Naive thymus-derived CD4-positive, alpha-beta T cell (primary cell): ENCODE results near the gene ATP1A2. TPM values are rescaled to one million over a fixed set of nuclear protein-coding genes. Genes with fewer than 3 reads are reported as not detected.

Source experiments
- ATAC-seq: fragments of 150-1000 bp; cut with Tn5 transposase; 2 replicates; pipeline ENCODE4 v1.10.0; 2021; ENCODE audit warnings: mild to moderate bottlenecking, moderate library complexity
- CTCF ChIA-PET: fragments of 350-600 bp; sonication (Branson Sonifier 250); formaldehyde crosslinking; loops from one replicate; lab custom pipeline; 2021; ENCODE audit warnings: antibody characterized with exemption; lab: Charles Lee
- POLR2A ChIA-PET: fragments of 350-600 bp; sonication (Branson Sonifier 250); formaldehyde crosslinking; loops from one replicate; lab custom pipeline; 2021; ENCODE audit warnings: antibody characterized with exemption, inconsistent platforms; lab: Charles Lee
- DNase-seq, 9 donors: peaks; one replicate each; pipeline versions ENCODE4 v3.0.0 to v3.0.0-alpha.2; 2020 to 2022; ENCODE audit warnings: mixed read lengths in 1 of 9
- H3K27ac ChIP-seq: one replicate; pipeline ENCODE4 v1.7.0; 2013; ENCODE audit warnings: mild to moderate bottlenecking, low read depth, low read length, moderate library complexity
- H3K27me3 ChIP-seq, 2 donors: one replicate each; pipeline ENCODE4 v1.7.0; 2013; ENCODE audit warnings: low read length in 2 of 2, mild to moderate bottlenecking in 2 of 2, moderate library complexity in 2 of 2; ENCODE audit not compliant: control insufficient read depth in 2 of 2, insufficient read depth in 2 of 2
- H3K36me3 ChIP-seq, 3 experiments: 1 replicate in 2 of 3; 2 replicates in 1 of 3; pipeline ENCODE4 v1.7.0; 2013; ENCODE audit warnings: low read length in 3 of 3, mild to moderate bottlenecking in 3 of 3, moderate library complexity in 1 of 3; ENCODE audit not compliant: insufficient read depth in 3 of 3, control insufficient read depth in 2 of 3
- H3K4me1 ChIP-seq, 2 donors: one replicate each; pipeline ENCODE4 v1.7.0; 2013; ENCODE audit warnings: low read length in 2 of 2, mild to moderate bottlenecking in 2 of 2, moderate library complexity in 1 of 2; ENCODE audit not compliant: control insufficient read depth in 2 of 2, insufficient read depth in 2 of 2
- H3K4me3 ChIP-seq: 2 replicates; pipeline ENCODE4 v1.7.0; 2013; ENCODE audit warnings: mild to moderate bottlenecking, low read length
- H3K9me3 ChIP-seq, 3 experiments: 1 replicate in 2 of 3; 2 replicates in 1 of 3; pipeline ENCODE4 v1.7.0; 2013; ENCODE audit warnings: low read length in 3 of 3; ENCODE audit not compliant: control insufficient read depth in 2 of 3
- H3K27ac Mint-ChIP-seq, 9 donors: one replicate each; pipeline ENCODE4 v1.8.0; 2020 to 2022; ENCODE audit warnings: mixed read lengths in 9 of 9, mild to moderate bottlenecking in 8 of 9, moderate library complexity in 5 of 9, inconsistent platforms in 2 of 9
- H3K27me3 Mint-ChIP-seq, 5 donors: one replicate each; pipeline ENCODE4 v1.8.0; 2021 to 2022; ENCODE audit warnings: mixed read lengths in 5 of 5, mild to moderate bottlenecking in 1 of 5
- H3K36me3 Mint-ChIP-seq, 5 donors: one replicate each; pipeline ENCODE4 v1.8.0; 2020 to 2022; ENCODE audit warnings: mixed read lengths in 5 of 5, mild to moderate bottlenecking in 3 of 5, inconsistent platforms in 1 of 5
- H3K4me1 Mint-ChIP-seq, 7 donors: one replicate each; pipeline ENCODE4 v1.8.0; 2020 to 2022; ENCODE audit warnings: mixed read lengths in 7 of 7, mild to moderate bottlenecking in 3 of 7, inconsistent platforms in 1 of 7
- H3K4me3 Mint-ChIP-seq, 10 donors: one replicate each; pipeline ENCODE4 v1.8.0; 2020 to 2022; ENCODE audit warnings: mild to moderate bottlenecking in 10 of 10, mixed read lengths in 10 of 10, moderate library complexity in 6 of 10, inconsistent platforms in 2 of 10
- H3K9me3 Mint-ChIP-seq, 11 donors: one replicate each; pipeline ENCODE4 v1.8.0; 2020 to 2022; ENCODE audit warnings: mixed read lengths in 11 of 11, mild to moderate bottlenecking in 4 of 11, inconsistent platforms in 1 of 11, moderate library complexity in 1 of 11
- intact Hi-C, 2 donors: fragments of 100-400 bp; cut with micrococcal nuclease; formaldehyde crosslinking; loops; one replicate each; pipeline ENCODE4 v1.15.1; 2023
- polyA plus RNA-seq, 2 donors: library from polyadenylated mRNA; unstranded; fragments of 300-500 nt; fragmentation: Illumina TruSeq; gene quantifications; one replicate each; pipeline ENCODE4 v1.2.3, GENCODE V29; 2021
- total RNA-seq, 6 experiments: library from RNA in 5 of 6; stranded (reverse) in 5 of 6; gene quantifications; 1 replicate in 5 of 6; 2 replicates in 1 of 6; pipeline ENCODE4 v1.2.3 and lab custom pipeline; 2021 to 2026

The ATP1A2 gene
- total and polyA plus RNA-seq, 7 experiments from 2014 or later: not detected

DNA sequence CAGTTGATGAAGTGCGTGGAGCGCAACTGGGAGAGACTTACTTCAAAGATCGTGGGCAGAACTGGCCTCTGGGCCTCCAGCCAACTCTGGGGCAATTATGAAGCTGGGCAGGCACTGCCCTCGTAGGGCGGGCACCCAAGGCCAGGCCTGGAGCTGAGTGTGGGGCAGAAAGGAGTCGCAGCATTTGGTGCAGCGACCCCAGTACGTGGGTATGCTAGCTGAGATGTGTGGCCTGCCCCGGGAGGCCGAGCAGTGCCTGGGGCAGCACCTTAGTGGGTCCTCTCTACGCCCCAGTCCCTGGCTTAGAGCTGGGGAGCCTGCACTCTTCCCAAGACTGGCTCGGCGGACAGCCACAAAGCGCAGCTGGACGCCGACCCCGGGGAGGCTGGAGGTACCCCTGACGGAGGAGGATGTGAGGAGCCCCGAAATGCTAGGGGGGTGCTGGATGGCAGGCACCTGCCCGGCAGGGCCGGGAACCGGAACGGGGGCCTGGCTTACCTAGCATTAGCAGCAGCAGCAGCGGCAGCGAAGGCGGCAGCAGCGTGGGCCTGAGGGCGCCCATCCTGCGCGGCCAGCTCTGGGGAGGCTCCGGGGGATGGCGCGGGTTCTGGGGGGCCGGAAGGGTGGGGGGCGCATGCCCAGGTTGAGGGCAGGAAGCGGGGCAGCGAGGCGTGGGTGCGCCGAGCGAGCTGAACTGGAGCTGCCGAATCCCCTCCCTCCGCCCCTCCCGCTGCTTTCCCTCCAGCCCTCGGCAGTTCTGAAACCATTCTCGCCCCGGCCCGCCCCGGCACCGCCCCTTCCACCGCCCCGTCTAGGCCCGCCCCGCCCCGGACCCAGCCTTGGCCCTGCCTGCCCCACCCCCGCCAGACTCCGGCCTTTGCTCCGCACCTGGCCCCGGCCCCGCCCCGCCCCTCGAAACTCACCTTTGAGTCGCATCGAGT is 17.4 kb upstream of the ATP1A2 start, which contains the start of gene IGSF8:
IGSF8 (minus strand) TSS at position 709 of the 941 bp plus-strand sequence; CDS start at position 562, 147 bp downstream.
- Mint-ChIP-seq H3K27me3 (no peaks in the 10 kb centered on the region), H3K9me3 (no peaks in the 10 kb centered on the region), H3K4me3 (peak within 1 kb of the TSS; percentile 86 to 96 (median 94)), H3K27ac (peak within 1 kb of the TSS; percentile 88 to 99 (median 97)), H3K4me1 (peaks cover 40 to 87% (median 63%) of the 10 kb centered on the region in 7 donors), H3K36me3 (peaks cover 0 to 3% (median 0%) of the 10 kb centered on the region in 5 donors)
- ATAC-seq (peak; percentile 82), DNase-seq (peak; percentile 84 to 92 (median 92))
- Histone ChIP-seq H3K9me3 (no peaks in the 10 kb centered on the region), H3K27ac (peak within 1 kb of the TSS; percentile 96), H3K4me1 (peaks cover 28 to 56% of the 10 kb centered on the region in 2 donors), H3K36me3 (peaks cover 0 to 30% (median 0%) of the 10 kb centered on the region in 3 experiments), H3K27me3 (no peaks in the 10 kb centered on the region), H3K4me3 (peak within 1 kb of the TSS; percentile 87)
- POLR2A ChIA-PET: interaction anchor here (0.6 to 3.0 kb wide), 16 partner anchors 8 to 1292 kb away, joined by 3 to 22 read pairs (median 4); partner anchors contain the start of genes DCAF8, KCNJ10, PEX19 and PIGM
- CTCF ChIA-PET: interaction anchor here (0.8 to 6.3 kb wide), 6 partner anchors 11 to 193 kb away, joined by 4 to 73 read pairs (median 6); no protein-coding TSS in a partner anchor
- intact Hi-C loops: loop anchor here (1.0 to 5.0 kb wide), 12 partner anchors 13 to 1292 kb away; partner anchors contain the start of genes COPA (in 2 of the 2), DCAF8 (in 2 of the 2), NCSTN (in 2 of the 2) and PEA15 (in 2 of the 2)

DNA sequence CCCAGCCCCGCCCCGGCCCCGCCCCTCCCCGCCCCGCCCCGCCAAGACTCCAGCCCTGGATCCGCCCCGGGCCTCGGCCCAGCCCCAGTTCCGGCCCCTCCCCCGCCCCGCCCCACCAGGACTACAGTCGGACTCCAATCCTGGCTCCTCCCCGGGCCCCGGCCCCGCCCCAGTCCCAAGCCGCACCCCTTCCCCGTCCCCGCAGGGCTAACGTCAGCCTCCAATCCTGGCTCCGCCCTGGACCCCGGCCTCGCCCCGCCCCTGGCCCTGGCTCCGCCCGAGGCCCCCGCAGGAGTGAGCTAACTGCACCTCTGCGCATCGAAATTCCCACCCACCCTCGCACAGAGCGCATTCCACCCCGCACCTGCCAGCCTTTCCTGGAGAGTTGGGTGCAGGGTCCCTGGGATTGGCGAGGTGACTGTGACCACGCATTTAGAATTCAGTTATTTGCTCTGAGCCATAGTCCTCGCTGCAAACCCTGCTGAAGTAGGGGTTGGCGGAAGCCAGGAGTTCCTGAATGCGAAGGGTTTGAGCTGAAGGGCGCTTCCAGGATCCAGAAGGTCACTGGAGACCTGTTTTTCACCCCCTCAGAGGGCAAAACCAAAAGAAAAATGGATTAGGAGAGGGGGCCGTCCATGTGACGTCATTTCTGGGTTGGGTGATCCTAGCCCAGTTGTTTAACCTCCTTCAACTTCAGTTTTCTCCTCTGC is 16.6 kb upstream of the ATP1A2 start:
- peaks cover 36 to 84% (median 64%) of the 10 kb centered on the region in 7 donors for H3K4me1 Mint-ChIP-seq
- POLR2A ChIA-PET: interaction anchor here (0.6 to 3.0 kb wide), 16 partner anchors 9 to 1292 kb away, joined by 3 to 22 read pairs (median 4); partner anchors contain the start of genes DCAF8, KCNJ10, PEX19 and PIGM
- intact Hi-C loops: loop anchor here (1.0 to 5.0 kb wide), 14 partner anchors 14 to 1291 kb away; partner anchors contain the start of genes COPA (in 2 of the 2), DCAF8 (in 2 of the 2), DUSP23 (in 2 of the 2) and NCSTN (in 2 of the 2)

DNA sequence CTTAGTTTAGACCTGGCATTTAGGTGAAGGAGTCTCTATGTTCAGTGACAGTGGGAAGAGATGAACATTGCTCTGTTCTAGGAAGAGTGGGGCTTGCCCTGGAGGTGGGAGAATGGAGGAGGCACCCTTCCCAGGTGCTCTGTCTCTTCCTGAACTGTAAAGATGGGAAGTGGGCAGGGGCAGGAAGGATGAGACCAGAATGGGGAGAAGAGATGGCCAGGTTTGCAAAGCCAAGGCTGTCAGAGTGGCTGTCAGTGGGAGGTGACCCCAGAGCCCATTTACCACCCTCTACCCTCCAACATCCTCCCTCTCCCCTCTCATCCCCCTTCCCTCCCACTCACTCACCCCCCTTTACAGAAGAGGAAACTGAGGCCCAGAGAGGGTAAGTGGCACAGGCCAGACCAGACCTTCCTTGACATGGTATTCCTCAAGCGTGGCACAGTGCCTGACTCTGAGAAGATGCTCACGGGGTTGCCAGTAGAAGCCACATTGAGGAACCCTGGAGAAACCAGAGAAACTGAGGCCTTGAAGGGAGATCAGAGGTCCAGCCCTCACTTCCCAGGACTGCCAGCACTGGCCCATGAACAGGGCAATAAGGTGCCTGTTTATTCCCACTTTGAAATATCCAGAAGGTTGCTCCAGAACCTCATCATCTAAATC is 15.7 kb upstream of the ATP1A2 start:
- no peak for ATAC-seq
- intact Hi-C loops: loop anchor here (1.0 to 10.0 kb wide), 9 partner anchors 69 to 507 kb away; partner anchors contain the start of genes COPA (in 2 of the 2), DUSP23 (in 2 of the 2), NCSTN (in 2 of the 2) and PEA15 (in 2 of the 2)
- Mint-ChIP-seq H3K27ac (peak overlapping the region; percentile 88 to 99 (median 97)), H3K27me3 (no peaks in the 10 kb centered on the region), H3K4me3 (peak overlapping the region; percentile 74 to 95 (median 86)), H3K4me1 (peaks cover 29 to 75% (median 58%) of the 10 kb centered on the region in 7 donors), H3K36me3 (no peaks in the 10 kb centered on the region), H3K9me3 (no peaks in the 10 kb centered on the region)
- DNase-seq: no peak
- peaks cover 28 to 49% of the 10 kb centered on the region in 2 donors for H3K4me1 ChIP-seq
- peaks cover 0 to 13% (median 0%) of the 10 kb centered on the region in 3 experiments for H3K36me3 ChIP-seq
- H3K4me3 ChIP-seq: peak overlapping the region; percentile 85
- ChIA-PET POLR2A (interaction anchor here (1.0 to 3.9 kb wide), 11 partner anchors 9 to 192 kb away, joined by 3 to 22 read pairs (median 8); partner anchors contain the start of genes DCAF8 and PEX19), CTCF (interaction anchor here (1.2 to 6.3 kb wide), 6 partner anchors 13 to 192 kb away, joined by 4 to 73 read pairs (median 8); no protein-coding TSS in a partner anchor)
- peak overlapping the region; percentile 96 for H3K27ac ChIP-seq
- H3K27me3 ChIP-seq: no peaks in the 10 kb centered on the region
- H3K9me3 ChIP-seq: no peaks in the 10 kb centered on the region

More for the DNA sequence above, 16.6 kb upstream of the ATP1A2 start:
- Histone ChIP-seq H3K4me1 (peaks cover 28 to 49% of the 10 kb centered on the region in 2 donors), H3K9me3 (no peaks in the 10 kb centered on the region), H3K36me3 (peaks cover 0 to 21% (median 0%) of the 10 kb centered on the region in 3 experiments), H3K27ac (peak overlapping the region; percentile 96), H3K4me3 (peak overlapping the region; percentile 85), H3K27me3 (no peaks in the 10 kb centered on the region)
- DNase-seq (peak; percentile 94 to 98 (median 96)), ATAC-seq (peak; percentile 90)
- Mint-ChIP-seq H3K27ac (peak overlapping the region; percentile 88 to 99 (median 97)), H3K27me3 (no peaks in the 10 kb centered on the region), H3K9me3 (no peaks in the 10 kb centered on the region), H3K36me3 (peaks cover 0 to 3% (median 0%) of the 10 kb centered on the region in 5 donors), H3K4me3 (peak overlapping the region; percentile 74 to 95 (median 86))
- CTCF ChIA-PET: interaction anchor here (0.8 to 6.3 kb wide), 5 partner anchors 12 to 192 kb away, joined by 4 to 73 read pairs (median 5); no protein-coding TSS in a partner anchor

DNA sequence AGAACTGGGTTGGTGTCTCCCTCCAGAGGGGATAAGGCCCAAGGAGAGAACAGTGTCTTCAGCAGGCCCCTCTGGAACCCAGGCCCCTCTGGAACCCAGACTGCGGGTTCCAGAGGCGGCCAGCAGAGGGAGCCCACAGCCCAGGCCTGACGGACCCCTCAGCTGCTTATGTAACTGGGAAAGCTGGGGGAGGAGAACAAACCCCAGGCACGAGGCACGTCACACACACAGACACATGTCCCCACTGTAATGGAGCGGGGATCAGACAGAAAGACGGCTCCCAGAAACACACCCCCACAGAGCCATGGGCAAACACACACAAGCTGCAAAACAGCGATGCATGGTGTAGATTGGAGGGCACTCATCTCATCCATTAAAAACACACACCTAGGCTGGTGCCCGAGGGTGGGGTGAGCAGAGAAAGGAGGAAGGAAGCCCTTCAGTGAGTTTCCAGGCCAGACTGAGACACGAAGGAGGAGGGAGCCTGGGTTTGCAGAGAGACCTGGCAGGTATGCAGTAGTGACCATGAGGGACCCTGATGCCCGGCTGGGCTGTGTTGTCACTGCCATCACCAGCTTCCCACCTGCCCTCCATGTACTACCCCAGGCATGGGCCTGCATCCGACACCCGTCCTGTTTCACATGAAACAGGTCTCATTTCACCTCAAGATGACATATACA is 14.4 kb upstream of the ATP1A2 start:
- H3K9me3 Mint-ChIP-seq: no peaks in the 10 kb centered on the region
- intact Hi-C loops: loop anchor here (1.0 to 10.0 kb wide), 5 partner anchors 92 to 504 kb away; no protein-coding TSS in a partner anchor
- H3K4me3 ChIP-seq: no peak overlapping the region
- H3K4me3 Mint-ChIP-seq: peak overlapping the region; percentile 10 to 87 (median 71)
- H3K36me3 ChIP-seq: peaks cover 0 to 4% (median 0%) of the 10 kb centered on the region in 3 experiments
- ChIA-PET CTCF (interaction anchor here (0.5 to 3.3 kb wide), 16 partner anchors 9 to 886 kb away, joined by 3 to 42 read pairs (median 4); partner anchors contain the start of gene PEX19), POLR2A (interaction anchor here (0.6 to 3.9 kb wide), 8 partner anchors 16 to 190 kb away, joined by 3 to 15 read pairs (median 4); partner anchors contain the start of gene DCAF8)
- H3K27me3 ChIP-seq: no peaks in the 10 kb centered on the region
- peak overlapping the region; percentile 56 to 99 (median 97) for H3K27ac Mint-ChIP-seq
- peaks cover 25 to 44% of the 10 kb centered on the region in 2 donors for H3K4me1 ChIP-seq
- ATAC-seq (peak; percentile 37), DNase-seq (peak; percentile 57 to 85 (median 77))
- H3K27ac ChIP-seq: peak overlapping the region; percentile 96
- no peaks in the 10 kb centered on the region for H3K27me3 Mint-ChIP-seq
- H3K36me3 Mint-ChIP-seq: no peaks in the 10 kb centered on the region
- H3K4me1 Mint-ChIP-seq: peaks cover 29 to 62% (median 51%) of the 10 kb centered on the region in 7 donors
- H3K9me3 ChIP-seq: no peaks in the 10 kb centered on the region
